ENCODE measurements around the gene GGPS1. TPM values are rescaled to one million over a fixed set of nuclear protein-coding genes. Genes with fewer than 3 reads are reported as not detected.
"Not testable (repeated sequence)": the region's sequence is repeated elsewhere in the genome, so short reads cannot be mapped to it uniquely, and the experiment has no call there.

The GGPS1 gene
- total and polyA plus RNA-seq, 11 donors: 16.4 to 40.2 (median 29.7) TPM

GRCh38 chr1:235280467-235280866 lies 47.9 kb upstream of the GGPS1 start:
- Histone ChIP-seq H3K4me3 (no peak overlapping the region), H3K9me3 (no peaks in the 10 kb centered on the region), H3K27me3 (no peaks in the 10 kb centered on the region), H3K36me3 (no peaks in the 10 kb centered on the region), H3K4me1 (peaks cover 0 to 52% (median 28%) of the 10 kb centered on the region in 12 donors), H3K27ac (no peak overlapping the region)
- DNase-seq: no peak
- TF ChIP-seq POLR2A (IDR thresholded peaks at IDR 0.05): no peak
- no peak for TF ChIP-seq CTCF (IDR thresholded peaks at IDR 0.05)
- WGBS, 4 donors: 94 to 98% (median 96%) methylated on average over 15 of the region's 15 CpGs
- intact Hi-C loops (cut with DNase I): no loop called here
- no peak for ATAC-seq

DNA sequence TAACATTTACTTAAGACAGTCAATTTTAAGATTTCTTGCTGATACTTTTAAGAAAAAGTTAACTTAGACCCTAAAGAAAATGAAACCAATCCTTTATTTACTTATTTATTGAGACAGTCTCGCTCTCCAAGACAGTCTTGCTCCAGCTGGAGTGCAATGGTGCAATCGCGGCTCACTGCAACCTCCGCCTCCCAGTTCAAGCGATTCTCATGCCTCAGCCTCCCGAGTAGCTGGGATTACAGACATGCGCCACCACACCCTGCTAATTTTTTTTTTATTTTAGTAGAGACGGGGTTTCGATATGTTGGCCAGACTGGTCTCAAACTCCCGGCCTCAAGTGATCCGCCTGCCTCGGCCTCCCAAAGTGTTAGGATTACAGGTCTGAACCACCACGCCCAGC lies 44.7 kb upstream of the GGPS1 start:
- H3K4me3 ChIP-seq; DNase-seq; H3K36me3 ChIP-seq; H3K27ac ChIP-seq; ATAC-seq; H3K9me3 ChIP-seq; intact Hi-C loops (cut with DNase I); H3K27me3 ChIP-seq: not testable (repeated sequence)
- peaks cover 0 to 53% (median 25%) of the 10 kb centered on the region in 12 donors for H3K4me1 ChIP-seq
- WGBS, 4 donors: 96 to 98% (median 97%) methylated on average over 13 of the region's 13 CpGs

DNA sequence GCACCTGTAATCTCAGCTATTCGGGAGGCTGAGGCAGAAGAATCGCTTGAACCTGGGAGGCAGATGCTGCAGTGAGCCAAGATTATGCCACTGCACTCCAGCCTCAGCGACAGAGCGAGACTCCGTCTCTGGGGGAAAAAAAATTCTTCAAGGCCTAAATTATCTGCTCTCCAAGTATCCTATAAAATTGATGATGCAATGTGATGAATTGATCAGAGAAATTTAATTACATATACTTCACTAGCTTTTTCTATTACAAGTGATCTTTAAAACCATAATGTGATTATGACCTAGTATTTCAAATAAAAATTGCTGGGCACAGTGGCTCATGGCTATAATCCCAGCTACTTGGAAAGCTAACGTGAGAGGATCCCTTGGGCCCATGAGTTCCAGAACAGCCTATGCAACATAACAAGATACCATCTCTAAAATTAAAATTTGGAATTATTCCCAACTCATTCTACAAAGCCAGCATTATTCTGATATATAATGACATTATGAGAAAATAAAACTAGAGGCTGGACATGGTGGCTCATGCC lies 44.1 kb upstream of the GGPS1 start:
- H3K27ac ChIP-seq: no peak overlapping the region
- intact Hi-C loops (cut with DNase I): no loop called here
- no peaks in the 10 kb centered on the region for H3K9me3 ChIP-seq
- WGBS, 4 donors: 80 to 84% (median 82%) methylated on average over 6 of the region's 6 CpGs
- no peaks in the 10 kb centered on the region for H3K36me3 ChIP-seq
- ATAC-seq: no peak
- no peak for DNase-seq
- no peak for TF ChIP-seq CTCF (IDR thresholded peaks at IDR 0.05)
- TF ChIP-seq POLR2A (IDR thresholded peaks at IDR 0.05): no peak
- H3K4me3 ChIP-seq: no peak overlapping the region
- no peaks in the 10 kb centered on the region for H3K27me3 ChIP-seq
- H3K4me1 ChIP-seq: peaks cover 0 to 53% (median 21%) of the 10 kb centered on the region in 12 donors

- intact Hi-C loops (cut with DNase I): no loop called here
- H3K36me3 ChIP-seq: no peaks in the 10 kb centered on the region
- no peaks in the 10 kb centered on the region for H3K9me3 ChIP-seq
- ATAC-seq (no peak), DNase-seq (no peak)
- no peak overlapping the region for H3K27ac ChIP-seq
- peaks cover 0 to 48% (median 16%) of the 10 kb centered on the region in 12 donors for H3K4me1 ChIP-seq
- H3K4me3 ChIP-seq: no peak overlapping the region
- no peaks in the 10 kb centered on the region for H3K27me3 ChIP-seq
- WGBS, 4 donors: 89 to 100% (median 94%) methylated on average over 1 of the region's 1 CpG
- TF ChIP-seq CTCF (IDR thresholded peaks at IDR 0.05) (no peak), POLR2A (IDR thresholded peaks at IDR 0.05) (no peak)
These were observed 41.7 kb upstream of the GGPS1 start for GRCh38 chr1:235286667-235287066.

Data from heart left ventricle (tissue), 16 donors.